ENCODE data around the gene DCXR.
A peak's percentile ranks its signal among the peaks of the same experiment; 100 is the strongest.

Gene DCXR

GRCh38 chr17:82037092-82037888 lies at the start of gene DCXR:
Gene DCXR (minus strand): TSS chr17:82037697. CDS start chr17:82037682, 15 bp downstream.
- DNase-seq (ENCODE audit: low read depth) = peak; percentile 83

GRCh38 chr17:82085931-82086764 lies 48.7 kb upstream of the DCXR start:
- no peak for DNase-seq (ENCODE audit: low read depth)

DNA sequence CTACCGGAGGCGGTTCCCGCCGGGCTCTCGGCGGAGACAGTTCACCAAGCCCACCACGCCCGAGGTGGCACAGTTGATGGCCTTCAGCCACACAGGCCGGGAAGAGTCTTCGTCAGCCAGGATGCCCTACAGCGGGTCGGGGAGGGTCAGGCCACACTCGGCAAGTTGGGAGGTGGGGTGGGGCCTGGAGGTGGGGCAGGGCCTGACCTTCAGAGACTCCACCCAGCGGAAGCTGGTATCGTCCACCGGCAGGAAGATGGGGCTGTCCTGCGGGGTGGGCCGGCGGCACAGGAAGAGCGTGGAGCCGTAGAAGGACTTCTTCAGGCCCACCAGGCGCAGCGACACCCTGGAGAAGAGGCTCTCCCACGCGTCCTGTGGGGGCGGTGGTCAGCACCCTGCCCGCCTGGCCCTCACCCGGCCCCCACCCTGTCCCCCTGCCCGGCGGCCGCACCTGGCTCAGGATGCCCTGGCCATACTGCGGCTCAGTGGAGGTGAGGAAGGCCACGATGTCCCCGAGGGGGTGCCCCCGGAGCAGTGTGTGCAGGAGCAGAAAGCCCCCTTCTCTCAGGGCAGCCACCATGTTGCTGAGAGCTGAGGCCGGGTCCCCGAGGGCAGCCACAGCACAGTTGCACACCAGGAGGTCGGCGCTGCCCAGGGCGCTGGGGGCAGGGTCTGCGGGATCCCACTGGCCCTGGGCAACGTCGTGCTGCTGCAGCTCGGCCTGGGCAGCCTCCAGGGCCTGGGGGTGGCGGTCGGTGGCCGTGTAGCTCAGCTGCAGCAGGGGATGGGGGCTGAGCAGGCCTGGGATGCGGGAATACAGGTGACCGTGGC lies 47.7 kb upstream of the DCXR start:
- no peak for DNase-seq (ENCODE audit: low read depth)

DNA sequence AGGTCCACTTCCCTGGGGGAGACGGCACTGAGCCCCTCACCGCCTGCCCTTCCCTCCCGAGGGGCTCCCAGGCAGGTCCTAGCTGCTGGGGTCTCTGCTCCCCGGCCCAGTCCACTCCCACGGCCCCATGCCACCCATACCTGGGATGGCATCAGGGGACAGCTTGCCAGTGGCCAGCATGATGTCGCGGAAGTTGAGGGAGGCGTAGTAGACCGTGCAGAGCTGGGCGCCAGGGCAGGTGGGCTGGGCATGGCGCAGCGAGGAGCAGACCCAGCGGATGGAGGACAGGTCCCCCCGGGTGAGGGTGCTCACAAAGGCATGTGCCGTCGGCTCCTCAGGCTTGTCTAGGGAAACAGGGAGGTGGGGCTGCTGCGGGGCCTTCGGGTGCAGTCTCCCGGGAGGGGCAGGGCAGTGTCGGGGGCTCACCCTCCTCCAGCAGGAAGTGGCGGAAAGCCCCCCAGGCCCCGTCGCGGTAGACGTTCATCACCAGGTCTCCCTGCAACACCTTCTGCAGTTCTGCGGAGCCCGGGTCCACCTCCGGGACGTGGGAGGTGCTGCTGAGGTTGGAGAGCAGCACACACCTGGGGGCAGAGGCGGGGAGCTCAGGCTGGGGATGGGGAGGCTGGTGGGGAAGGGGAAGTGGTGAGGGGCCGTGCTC lies 47.0 kb upstream of the DCXR start:
- DNase-seq (ENCODE audit: low read depth) = no peak

DNA sequence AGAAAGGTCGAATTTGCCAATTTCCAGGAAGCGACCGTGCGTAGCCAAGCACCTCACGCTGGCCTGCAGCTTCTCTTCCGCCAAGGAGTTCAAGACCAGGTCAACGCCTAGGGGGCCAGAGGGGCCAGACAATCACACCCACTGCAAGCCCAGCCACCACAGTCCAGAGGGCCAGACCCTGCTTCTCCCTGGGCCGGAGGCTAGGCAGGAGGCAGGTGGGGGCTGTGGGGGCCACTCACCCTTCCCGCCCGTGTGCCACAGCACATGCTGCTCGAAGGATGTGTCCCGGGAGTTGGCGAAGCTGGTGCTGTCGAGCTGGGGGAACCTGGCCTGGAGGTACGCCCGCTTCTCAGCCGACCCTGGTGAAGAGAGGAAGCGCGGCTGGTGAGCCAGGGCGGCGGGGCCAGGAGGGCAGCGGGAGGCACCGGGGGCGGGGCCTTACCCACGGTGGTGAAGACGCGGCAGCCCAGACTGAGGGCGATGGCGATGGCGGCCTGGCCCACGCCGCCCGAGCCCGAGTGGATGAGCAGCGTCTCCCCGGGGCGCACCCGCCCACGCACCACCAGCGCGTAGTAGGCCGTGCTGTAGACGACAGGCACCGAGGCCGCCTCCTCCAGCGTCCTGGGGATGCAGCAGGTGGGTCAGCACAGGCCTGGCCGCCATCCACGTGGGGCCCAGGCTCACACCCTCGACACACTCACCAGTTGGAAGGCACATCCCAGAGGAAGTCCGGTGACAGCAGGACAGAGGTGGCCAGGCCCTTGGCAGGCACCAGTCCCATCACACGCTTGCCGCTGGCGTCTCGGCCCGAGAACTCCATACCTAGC lies 46.2 kb upstream of the DCXR start:
- DNase-seq (ENCODE audit: low read depth) = no peak

GRCh38 chr17:82083009-82083408 lies 45.5 kb upstream of the DCXR start:
- DNase-seq (ENCODE audit: low read depth) = no peak

DNA sequence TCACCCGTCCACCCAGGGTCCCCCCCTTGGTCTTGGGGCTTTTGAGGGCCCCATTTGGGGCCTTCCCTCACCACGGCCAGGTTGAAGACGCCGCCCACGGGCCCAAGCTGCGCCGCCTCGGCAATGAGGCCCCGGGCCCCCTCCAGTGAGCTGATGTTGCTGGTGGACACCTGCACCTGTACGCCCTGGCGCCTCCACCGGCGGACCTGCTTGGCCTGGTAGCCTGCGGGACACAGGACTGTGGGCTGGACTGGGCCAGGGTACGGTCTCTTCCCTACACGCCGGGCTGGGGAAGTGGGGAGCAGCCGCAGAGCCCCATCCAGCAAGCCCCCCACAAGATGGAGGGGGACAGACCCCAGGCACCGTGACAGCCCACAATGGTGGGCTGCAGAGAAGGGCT lies 45.0 kb upstream of the DCXR start:
- DNase-seq (ENCODE audit: low read depth) = no peak

DNA sequence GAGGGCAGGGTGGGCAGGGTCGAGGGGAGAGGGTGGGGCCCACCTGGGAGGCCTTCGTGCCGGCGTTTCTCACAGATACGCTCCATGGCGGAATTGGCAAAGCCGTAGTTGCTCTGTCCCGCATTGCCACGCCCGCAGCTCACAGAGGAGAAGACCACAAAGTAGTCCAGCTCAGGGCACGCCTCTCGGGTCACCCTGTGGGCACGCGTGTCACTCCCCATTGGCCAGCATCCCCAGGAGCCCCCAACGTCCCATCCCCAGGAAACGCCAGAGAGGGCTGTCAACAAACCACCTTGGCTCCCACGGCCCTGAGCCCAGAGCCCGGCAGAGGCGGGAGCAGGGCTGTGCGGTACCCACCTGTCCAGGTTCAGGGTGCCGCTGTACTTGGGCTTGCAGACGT lies 44.5 kb upstream of the DCXR start:
- DNase-seq (ENCODE audit: low read depth) = no peak

- no peak for DNase-seq (ENCODE audit: low read depth)
These were observed 44.0 kb upstream of the DCXR start for GRCh38 chr17:82081546-82081945.

GRCh38 chr17:82080789-82081464 lies 43.4 kb upstream of the DCXR start:
- DNase-seq (ENCODE audit: low read depth) = no peak

DNA sequence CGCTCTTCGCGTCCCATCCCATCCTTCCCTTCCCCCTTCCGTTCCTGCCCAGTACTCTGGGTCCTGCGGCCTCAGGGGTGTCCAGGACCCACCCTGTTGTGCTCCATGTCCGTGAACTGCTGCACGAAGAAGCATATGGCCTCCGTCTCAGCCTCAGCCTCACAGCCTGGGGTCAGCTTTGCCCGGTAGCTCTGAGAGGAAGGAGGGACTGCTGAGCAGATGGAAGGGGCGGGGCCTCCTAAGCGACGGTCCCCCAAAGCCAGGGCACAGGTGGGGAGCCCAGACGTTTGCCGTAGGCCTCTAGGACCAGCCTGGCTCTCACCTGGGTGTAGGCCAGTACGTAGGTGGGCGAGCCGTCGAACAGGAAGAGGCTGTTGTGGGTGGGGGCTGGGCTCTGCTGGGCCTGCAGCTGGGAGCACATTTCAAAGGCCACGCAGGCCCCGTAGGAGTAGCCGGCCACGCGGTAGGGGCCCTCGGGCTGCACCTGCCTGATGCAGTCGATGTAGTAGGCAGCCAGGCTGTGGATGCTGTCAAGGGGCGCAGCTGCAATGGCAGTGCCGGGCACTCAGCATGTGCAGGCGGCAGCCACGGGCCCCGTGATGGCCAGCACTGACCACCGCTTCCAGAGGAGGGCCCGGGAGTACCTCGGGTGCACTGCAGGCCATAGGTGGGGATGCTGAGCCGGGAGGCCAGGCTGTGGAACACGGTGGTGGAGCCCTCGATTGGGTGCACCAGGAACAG lies 42.7 kb upstream of the DCXR start:
- DNase-seq (ENCODE audit: low read depth) = no peak

DNA sequence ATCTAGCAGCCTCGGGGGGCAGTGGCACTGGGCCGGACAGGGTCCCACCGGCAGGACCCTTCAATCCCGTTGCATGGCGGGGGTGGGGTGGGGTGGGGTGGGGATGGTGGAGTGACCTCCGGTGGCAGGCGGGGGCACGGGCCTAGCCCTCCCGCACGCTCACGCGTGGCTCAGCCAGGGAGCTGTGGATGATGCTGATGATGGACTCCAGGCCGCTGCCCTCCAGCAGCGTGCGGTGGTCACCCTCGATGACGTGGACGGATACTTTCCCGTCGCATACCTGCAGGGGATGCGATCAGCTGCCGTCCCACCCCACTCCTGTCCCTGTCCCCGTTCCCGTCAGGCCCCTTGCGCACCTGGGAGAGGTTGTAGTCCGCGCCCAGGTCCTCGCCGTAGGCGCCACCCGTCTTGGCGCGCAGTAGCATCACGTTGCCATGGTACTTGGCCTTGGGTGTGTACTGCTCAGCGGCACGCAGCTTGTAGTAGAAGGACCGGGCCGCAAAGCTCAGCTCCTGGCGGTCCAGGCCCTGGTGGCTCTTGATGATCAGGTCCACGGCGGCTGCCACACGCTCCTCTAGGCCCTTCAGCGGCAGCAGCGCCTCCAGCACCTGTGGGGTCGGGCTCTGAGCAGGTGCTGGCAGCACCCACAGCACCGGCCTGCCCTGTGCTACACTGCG lies 41.6 kb upstream of the DCXR start:
- no peak for DNase-seq (ENCODE audit: low read depth)

GRCh38 chr17:82078433-82078832 lies 40.9 kb upstream of the DCXR start:
- DNase-seq (ENCODE audit: low read depth) = no peak

GRCh38 chr17:82077617-82078358 lies 40.3 kb upstream of the DCXR start:
- DNase-seq (ENCODE audit: low read depth) = no peak

DNA sequence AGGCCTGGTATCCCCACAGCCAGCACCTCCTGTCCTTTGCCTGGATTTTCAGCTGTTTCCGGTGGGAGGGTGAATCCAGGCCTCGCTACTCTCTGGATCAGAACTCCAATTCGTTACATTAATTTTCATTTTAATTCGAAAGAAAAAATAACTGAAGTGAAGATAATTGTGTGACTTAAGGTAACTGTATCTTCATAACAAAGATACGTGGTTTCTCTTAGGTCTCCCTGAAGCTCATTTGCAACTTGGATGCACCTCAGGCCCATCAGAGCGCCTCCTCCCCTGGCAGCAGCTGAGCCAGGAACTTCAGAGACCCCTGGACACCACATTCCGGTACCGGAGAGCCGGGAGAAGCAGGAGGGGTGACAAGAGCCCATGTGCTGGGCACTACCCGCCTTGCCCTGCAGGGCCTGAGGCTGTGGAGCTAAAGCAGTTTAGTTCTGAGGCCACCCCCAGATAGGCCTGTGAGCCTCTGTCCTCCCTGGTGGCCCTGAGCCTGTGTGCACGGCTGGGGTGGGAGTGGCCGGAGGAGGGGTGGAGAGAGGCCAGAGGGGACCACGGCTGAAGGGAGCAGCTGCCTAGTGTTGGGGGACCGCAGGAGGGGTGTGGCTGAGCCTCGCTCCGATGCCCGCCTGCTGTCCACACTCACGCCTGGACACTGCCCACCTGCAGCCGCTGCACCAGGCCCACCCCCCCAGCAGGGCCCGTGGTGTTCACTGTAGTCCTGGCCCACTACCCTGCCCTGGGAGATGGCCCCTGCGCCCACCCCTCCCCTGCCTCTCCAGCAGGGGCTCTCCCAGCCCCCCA lies 39.5 kb upstream of the DCXR start:
- DNase-seq (ENCODE audit: low read depth) = no peak

GRCh38 chr17:82076018-82076784 lies 38.7 kb upstream of the DCXR start:
- DNase-seq (ENCODE audit: low read depth) = no peak

- DNase-seq (ENCODE audit: low read depth) = no peak
These were observed 35.9 kb upstream of the DCXR start for GRCh38 chr17:82073446-82073845.

All from stimulated activated CD4-positive, alpha-beta T cell treated with anti-CD3 and anti-CD28 coated beads, Interleukin-2, amount 100 ng/mL, for 4 hours (primary cell).